Measurements from ENCODE around the gene NDUFV2.
"Not testable (repeated sequence)": the region's sequence is repeated elsewhere in the genome, so short reads cannot be mapped to it uniquely, and the experiment has no call there.

The NDUFV2 gene

DNA sequence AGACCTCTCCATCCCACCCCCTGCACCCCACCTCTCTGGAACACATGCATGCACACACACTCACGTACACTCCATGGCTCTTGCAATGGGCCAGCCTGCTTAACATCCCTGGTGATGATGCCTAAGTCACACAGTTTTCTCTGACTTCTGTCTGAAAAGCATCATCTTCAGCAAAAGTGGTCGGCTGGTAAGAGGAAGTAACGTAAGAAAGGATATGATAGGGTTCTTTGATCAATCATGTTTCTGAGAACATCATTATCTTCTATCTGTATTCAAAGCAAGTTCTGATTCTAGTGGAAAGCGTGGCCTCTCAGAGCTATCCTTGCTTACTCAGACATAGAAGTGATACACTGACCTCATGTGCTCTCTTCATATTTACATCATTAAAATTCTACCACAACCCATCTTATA is 11.4 kb upstream of the NDUFV2 start:
- DNase-seq = no peak

DNA sequence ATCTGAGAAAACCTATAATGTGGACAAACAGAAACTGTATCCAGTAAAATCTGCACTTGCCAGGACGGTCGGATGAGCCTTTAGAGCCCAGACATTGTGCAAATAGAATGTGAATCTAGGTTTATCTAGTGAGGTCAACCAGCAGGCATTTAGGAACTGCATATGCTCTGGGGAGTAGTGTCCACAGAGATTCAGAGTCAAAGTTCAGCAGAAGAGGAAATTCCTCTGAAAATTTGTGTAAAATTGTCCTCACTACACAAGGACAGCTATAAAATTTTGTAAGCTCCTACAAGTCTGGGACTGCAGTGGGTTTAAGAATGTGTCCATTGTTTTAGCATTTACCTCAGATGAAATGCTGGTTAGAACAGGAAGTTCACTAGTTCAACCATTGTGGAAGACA is 9.8 kb upstream of the NDUFV2 start:
- DNase-seq = no peak

DNA sequence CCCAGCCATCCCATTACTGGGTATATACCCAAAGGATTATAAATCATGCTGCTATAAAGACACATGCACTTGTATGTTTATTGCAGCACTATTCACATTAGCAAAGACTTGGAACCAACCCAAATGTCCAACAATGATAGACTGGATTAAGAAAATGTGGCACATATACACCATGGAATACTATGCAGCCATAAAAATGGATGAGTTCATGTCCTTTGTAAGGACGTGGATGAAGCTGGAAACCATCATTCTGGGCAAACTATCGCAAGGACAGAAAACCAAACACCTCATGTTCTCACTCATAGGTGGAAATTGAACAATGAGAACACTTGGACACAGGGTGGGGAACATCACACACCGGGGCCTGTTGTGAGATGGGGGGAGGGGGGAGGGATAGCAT is 9.4 kb upstream of the NDUFV2 start:
- not testable (repeated sequence) for DNase-seq

- no peak for DNase-seq
These were observed 7.9 kb upstream of the NDUFV2 start for GRCh38 chr18:9094307-9095226.

DNA sequence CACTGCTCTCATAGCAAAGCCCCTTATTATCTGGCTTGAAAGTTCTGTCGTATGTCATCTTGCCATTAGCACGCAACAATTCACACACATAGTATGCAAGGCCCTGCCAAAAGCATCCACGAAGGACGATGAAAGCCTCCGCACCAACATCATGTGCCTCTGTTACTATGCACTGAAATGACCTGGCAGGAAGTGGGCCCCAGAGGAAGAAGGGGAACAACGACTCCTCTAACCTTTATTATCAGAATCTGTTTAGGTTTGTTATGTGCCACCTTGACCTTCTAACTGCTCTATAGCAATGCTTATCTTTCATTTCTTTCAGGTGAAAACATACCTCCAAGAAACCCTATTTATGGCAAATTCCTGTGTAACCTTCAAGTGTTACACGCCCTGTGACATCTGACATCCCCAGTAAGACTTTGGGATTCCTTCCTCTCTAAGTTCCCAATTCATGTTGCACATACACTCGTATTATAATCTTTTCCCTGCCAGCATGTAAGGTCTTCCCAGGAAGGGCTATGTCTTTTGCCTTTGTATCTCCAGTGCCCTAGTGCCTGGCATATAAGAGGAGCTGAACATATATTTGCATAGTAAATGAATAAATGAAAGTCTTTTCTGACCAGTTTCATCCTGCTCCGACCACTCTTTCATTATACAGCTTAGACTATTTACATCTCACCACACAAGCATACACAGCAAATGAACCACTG is 7.0 kb upstream of the NDUFV2 start:
- DNase-seq = no peak

DNA sequence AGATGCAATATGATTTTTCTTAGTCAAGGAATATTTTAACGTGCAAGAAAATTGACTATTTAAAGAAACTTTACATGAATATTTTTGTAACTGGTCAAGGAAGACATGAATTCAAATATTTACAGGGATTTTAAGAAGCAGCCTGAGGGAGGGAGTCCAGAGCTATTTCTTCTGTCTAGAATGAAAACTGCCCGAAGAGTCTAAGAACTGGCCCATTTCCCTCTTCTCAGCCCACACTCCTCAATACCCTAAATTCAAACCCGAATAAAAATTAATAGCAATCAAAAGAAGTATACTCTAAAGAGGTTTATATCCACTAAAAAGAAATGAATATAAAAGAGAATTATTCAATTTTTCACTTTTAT is 6.5 kb upstream of the NDUFV2 start:
- DNase-seq = no peak

DNA sequence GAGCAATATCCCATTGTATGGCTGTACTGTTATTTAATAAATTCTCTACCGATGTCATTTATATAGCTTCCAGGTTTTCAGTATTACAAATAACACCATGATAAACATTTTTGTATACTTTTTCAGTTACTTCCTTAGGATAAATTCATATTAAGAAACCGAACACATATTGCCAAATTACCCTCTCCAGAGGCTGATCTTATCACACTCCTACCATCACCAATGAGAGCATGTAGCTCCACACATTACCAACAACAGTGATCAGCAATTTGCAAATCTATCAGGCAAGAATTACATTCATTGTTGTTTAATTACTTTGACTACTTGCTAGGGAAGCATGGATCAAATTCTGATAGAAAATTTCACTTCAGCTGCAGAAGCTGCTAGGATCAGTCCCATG is 5.8 kb upstream of the NDUFV2 start:
- DNase-seq = no peak

- no peak for DNase-seq
These were observed 5.2 kb upstream of the NDUFV2 start for GRCh38 chr18:9097349-9097748.

- DNase-seq = no peak
These were observed 1.7 kb upstream of the NDUFV2 start for GRCh38 chr18:9100796-9101195.

GRCh38 chr18:9101730-9102507 is 580 bp upstream of the NDUFV2 start:
- peak; percentile 8 for DNase-seq

- DNase-seq = no peak
These were observed 926 bp downstream of the NDUFV2 start for GRCh38 chr18:9103376-9103873.

DNA sequence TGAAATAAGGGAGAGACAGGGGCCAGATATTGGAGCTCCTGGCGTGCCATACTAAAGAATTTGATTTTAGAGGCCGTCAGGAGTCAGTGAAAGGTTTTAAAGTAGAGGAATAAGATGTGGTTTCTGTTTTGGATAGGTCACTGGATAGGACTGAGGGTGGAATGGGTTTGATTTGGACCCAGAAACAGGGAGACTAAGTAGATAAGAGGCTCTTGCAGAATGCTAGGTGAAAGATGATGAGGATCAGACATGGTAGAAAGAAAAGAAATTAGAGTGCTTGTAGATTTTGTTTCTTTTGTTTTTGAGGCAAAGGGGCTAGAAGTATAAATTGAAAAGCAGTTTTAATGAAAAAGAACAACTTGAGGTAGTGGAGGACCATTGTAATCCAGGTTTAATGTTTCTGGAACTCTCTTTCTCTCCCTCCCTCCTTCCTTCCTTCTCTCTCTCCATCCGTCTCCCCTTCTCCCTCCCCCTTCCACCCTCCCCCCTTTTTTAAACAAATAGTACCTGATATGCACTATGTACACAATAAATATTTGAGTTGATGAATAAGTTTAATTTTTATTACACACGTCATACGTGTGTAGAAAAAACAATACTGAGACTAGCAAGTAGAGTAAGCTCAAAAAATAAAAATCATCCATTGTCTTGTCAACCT is 1.9 kb downstream of the NDUFV2 start:
- no peak for DNase-seq

- no peak for DNase-seq
These were observed 2.9 kb downstream of the NDUFV2 start for GRCh38 chr18:9105420-9105819.

DNA sequence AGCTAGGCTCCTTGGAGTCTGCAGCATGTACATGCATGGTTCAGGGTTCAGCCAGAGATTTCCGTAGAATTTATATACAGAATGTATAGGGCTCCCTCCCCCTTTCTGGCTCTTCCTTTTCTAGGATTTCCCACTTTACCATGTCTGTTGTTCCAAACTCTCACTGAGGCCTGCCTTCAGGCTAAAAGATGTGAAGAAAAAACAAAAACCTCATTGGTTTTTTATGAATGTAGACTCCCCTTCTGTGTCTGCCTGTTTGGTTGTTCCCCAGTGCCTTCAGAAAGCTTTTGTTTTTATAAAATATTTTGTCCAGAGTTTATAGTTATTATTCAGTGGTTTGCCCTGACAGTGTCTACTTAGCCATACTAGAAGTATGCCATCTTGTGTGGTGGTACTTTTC is 3.6 kb downstream of the NDUFV2 start:
- DNase-seq = no peak

DNA sequence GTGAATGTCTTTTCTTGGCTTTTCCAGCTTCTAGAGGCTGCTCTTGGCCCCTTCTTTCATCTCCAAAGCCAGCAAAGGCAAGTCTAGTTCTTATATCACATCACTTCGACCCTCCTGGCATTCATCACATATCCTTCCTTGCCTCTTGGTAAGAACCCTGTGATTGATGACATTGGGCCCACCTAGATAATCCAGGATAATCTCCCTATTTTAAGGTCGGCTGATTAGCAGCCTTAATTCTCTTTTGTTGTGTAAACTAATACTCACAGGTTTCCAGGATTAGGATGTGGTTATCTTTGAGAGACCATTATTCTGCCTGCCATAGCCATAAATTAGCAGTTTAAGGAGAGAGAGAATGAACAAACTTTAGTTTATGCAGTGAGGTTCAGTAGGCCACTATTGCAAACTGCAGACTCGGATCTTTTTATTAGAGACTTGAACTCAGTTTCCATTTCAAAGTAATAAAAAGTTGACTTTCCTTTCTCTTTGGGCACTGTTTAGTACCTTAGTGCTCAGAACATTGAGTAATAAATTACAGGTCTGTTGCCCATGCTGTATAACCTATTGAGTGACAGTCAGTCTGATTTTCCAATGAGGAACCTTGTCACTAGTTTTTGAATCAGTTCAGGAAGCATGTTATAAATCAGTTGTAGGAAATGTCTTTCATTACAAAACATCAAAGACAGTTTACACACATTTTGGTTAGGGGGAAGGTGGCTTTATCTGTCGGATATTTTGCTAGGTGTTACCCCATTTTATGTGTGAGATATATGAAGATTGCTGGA is 4.5 kb downstream of the NDUFV2 start:
- DNase-seq = no peak

GRCh38 chr18:9108911-9109310 is 6.4 kb downstream of the NDUFV2 start:
- no peak for DNase-seq

GRCh38 chr18:9109523-9109922 is 7.0 kb downstream of the NDUFV2 start:
- no peak for DNase-seq

GRCh38 chr18:9113468-9114149 is 11.1 kb downstream of the NDUFV2 start:
- DNase-seq = no peak

- DNase-seq = no peak
These were observed 13.5 kb downstream of the NDUFV2 start for GRCh38 chr18:9115984-9116383.

GRCh38 chr18:9117980-9118841 is 15.7 kb downstream of the NDUFV2 start:
- DNase-seq = no peak
